HCT116 (cell line): ENCODE measurements around the gene ZNF521. TPM values are rescaled to one million over a fixed set of nuclear protein-coding genes. Genes with fewer than 3 reads are reported as not detected.

Source experiments
- ATAC-seq: fragments of 200-7000 bp; cut with Tn5 transposase; 2 replicates; pipeline ENCODE4 v1.9.1; 2020; ENCODE audit warnings: mild to moderate bottlenecking, moderate library complexity
- BruUV-seq: library from RNA; stranded (reverse); fragments of 400-500 nt; replicated peaks from 2 replicates; lab custom pipeline; 2021; lab: Mats Ljungman, UMichigan
- CTCF ChIA-PET: fragments of 300-600 bp; sonication (Branson Sonifier 250); formaldehyde crosslinking; loops from one replicate; lab custom pipeline; 2021; ENCODE audit warnings: antibody characterized with exemption; lab: Charles Lee
- POLR2A ChIA-PET: fragments of 300-600, 350-600 bp; sonication (Branson Sonifier 250); formaldehyde crosslinking; loops from one replicate; lab custom pipeline; 2021; ENCODE audit warnings: antibody characterized with exemption; lab: Charles Lee
- RAD21 ChIA-PET, 2 experiments: fragments of 300-600 bp; sonication (Branson Sonifier 250); formaldehyde crosslinking; loops; one replicate each; lab custom pipeline; 2023; ENCODE audit warnings: low total read pairs in 2 of 2; ENCODE audit not compliant: uncharacterized antibody in 2 of 2, unreplicated experiment in 2 of 2, low non-redundant PET in 1 of 2; lab: Charles Lee
- DNase-seq: peaks from one replicate; pipeline ENCODE4 v3.0.0-alpha.2; 2010; ENCODE audit warnings: low read depth, low spot score
- H2AFZ ChIP-seq: fragments of 200-600 bp; shearing (Covaris generic), sonication (generic); 2 replicates; pipeline ENCODE4 v1.6.1; 2017; ENCODE audit warnings: low read depth, mixed run types, mixed read lengths, antibody characterized with exemption, low read length; ENCODE audit not compliant: poor library complexity, severe bottlenecking
- H3K27ac ChIP-seq: 2 replicates; pipeline ENCODE4 v1.5.1; 2012; ENCODE audit warnings: low read depth, low read length
- H3K27me3 ChIP-seq: fragments of 200-600 bp; sonication (generic); 2 replicates; pipeline ENCODE4 v1.6.1; 2016; ENCODE audit warnings: mixed run types, low read length, mixed read lengths; ENCODE audit not compliant: insufficient read depth
- H3K36me3 ChIP-seq, 2 experiments: fragments of 200-500 bp in 1 of 2; fragments of 200-600 bp in 1 of 2; sonication (Bioruptor generic) in 1 of 2; sonication (generic) in 1 of 2; 2 replicates each; pipeline versions ENCODE4 v1.5.1 to v1.6.1; 2014 to 2016; ENCODE audit warnings: low read length in 2 of 2, inconsistent platforms in 1 of 2, mixed read lengths in 1 of 2, mixed run types in 1 of 2; ENCODE audit not compliant: insufficient read depth in 2 of 2, control insufficient read depth in 1 of 2
- H3K4me1 ChIP-seq, 2 experiments: fragments of 200-600 bp in 1 of 2; sonication (generic) in 1 of 2; 2 replicates each; pipeline versions ENCODE4 v1.5.1 to v1.6.1; 2012 to 2017; ENCODE audit warnings: low read length in 2 of 2, inconsistent platforms in 1 of 2, mild to moderate bottlenecking in 1 of 2, mixed read lengths in 1 of 2, mixed run types in 1 of 2, moderate library complexity in 1 of 2; ENCODE audit not compliant: insufficient read depth in 2 of 2, control insufficient read depth in 1 of 2
- H3K4me2 ChIP-seq: fragments of 200-600 bp; sonication (generic); 2 replicates; pipeline ENCODE4 v1.6.1; 2017; ENCODE audit warnings: mixed run types, low read length, mixed read lengths
- H3K4me3 ChIP-seq, 2 experiments: fragments of 200-600 bp in 1 of 2; sonication (generic) in 1 of 2; replicated peaks in 1 of 2; 2 replicates each; pipeline ENCODE4 v1.5.1; 2011 to 2016; ENCODE audit warnings: low read length in 2 of 2, control low read depth in 1 of 2, low read depth in 1 of 2, mild to moderate bottlenecking in 1 of 2, mixed read lengths in 1 of 2, mixed run types in 1 of 2
- H3K79me2 ChIP-seq: fragments of 200-600 bp; sonication (generic); 2 replicates; pipeline ENCODE4 v1.6.1; 2017; ENCODE audit warnings: mild to moderate bottlenecking, mixed run types, low read length, moderate library complexity, mixed read lengths; ENCODE audit not compliant: insufficient read depth
- H3K9ac ChIP-seq: fragments of 200-600 bp; sonication (generic); 2 replicates; pipeline ENCODE4 v1.6.1; 2016; ENCODE audit warnings: low read length, mixed read lengths
- H3K9me2 ChIP-seq: fragments of 200-600 bp; sonication (generic), shearing (Covaris generic); 2 replicates; pipeline ENCODE4 v1.6.1; 2017; ENCODE audit warnings: mixed run types, mild to moderate bottlenecking, moderate library complexity; ENCODE audit not compliant: insufficient read depth
- H3K9me3 ChIP-seq, 2 experiments: fragments of 200-500 bp in 1 of 2; fragments of 200-600 bp in 1 of 2; sonication (Bioruptor generic) in 1 of 2; sonication (generic) in 1 of 2; 2 replicates each; pipeline ENCODE4 v1.6.1; 2014 to 2017; ENCODE audit warnings: low read length in 2 of 2, mixed read lengths in 2 of 2, inconsistent platforms in 1 of 2, low read depth in 1 of 2, mild to moderate bottlenecking in 1 of 2, mixed run types in 1 of 2, moderate library complexity in 1 of 2; ENCODE audit not compliant: control insufficient read depth in 1 of 2, insufficient read depth in 1 of 2
- H4K20me1 ChIP-seq: fragments of 200-600 bp; sonication (generic), shearing (Covaris generic); 2 replicates; pipeline ENCODE4 v1.6.1; 2017; ENCODE audit warnings: mixed run types, mild to moderate bottlenecking, moderate library complexity; ENCODE audit not compliant: insufficient read depth
- ELF1 ChIP-seq: IDR thresholded peaks from 2 replicates; pipeline ENCODE4 v1.6.1; 2012; ENCODE audit warnings: low read depth, borderline replicate concordance
- EZH2 ChIP-seq: fragments of 200-600 bp; sonication (generic); IDR thresholded peaks from 2 replicates; pipeline ENCODE4 v1.6.1; 2017; ENCODE audit warnings: antibody characterized with exemption, mixed run types
- EZH2phosphoT487 ChIP-seq: fragments of 200-600 bp; IDR thresholded peaks from 2 replicates; pipeline ENCODE4 v1.6.1; 2018; ENCODE audit warnings: antibody characterized with exemption, borderline replicate concordance
- POLR2A ChIP-seq: IDR thresholded peaks from 2 replicates; pipeline ENCODE4 v1.7.0; 2011; ENCODE audit warnings: borderline replicate concordance; ENCODE audit not compliant: insufficient read depth, insufficient read length; ENCODE audit errors: extremely low read depth
- RAD21 ChIP-seq: IDR thresholded peaks from 2 replicates; pipeline ENCODE4 v1.6.1; 2012; ENCODE audit warnings: low read depth, mild to moderate bottlenecking
- SRF ChIP-seq: IDR thresholded peaks from 2 replicates; pipeline ENCODE4 v1.6.1; 2012; ENCODE audit warnings: low read depth
- YY1 ChIP-seq: IDR thresholded peaks from 2 replicates; pipeline ENCODE4 v1.6.1; 2011; ENCODE audit warnings: low read length, low read depth, moderate library complexity, mild to moderate bottlenecking; ENCODE audit not compliant: insufficient replicate concordance; ENCODE audit errors: extremely low read depth
- ZBTB33 ChIP-seq: IDR thresholded peaks from 2 replicates; pipeline ENCODE4 v1.6.1; 2011; ENCODE audit warnings: mild to moderate bottlenecking, low read length, moderate library complexity; ENCODE audit not compliant: insufficient replicate concordance; ENCODE audit errors: extremely low read depth
- ZFX ChIP-seq: fragments of 450-650 bp; IDR thresholded peaks from 2 replicates; pipeline ENCODE4 v1.6.1; 2017
- intact Hi-C: fragments of 100-400 bp; cut with micrococcal nuclease; formaldehyde crosslinking; loops from 2 replicates; pipeline ENCODE4 v1.10.0; 2022
- total RNA-seq: library from RNA; stranded (reverse); gene quantifications from one replicate; pipeline ENCODE4 v1.2.1, GENCODE V29; 2021; ENCODE audit not compliant: unreplicated experiment
- TF ChIP-seq, protein P1 (sequence below): IDR thresholded peaks from 2 replicates; pipeline ENCODE4 v1.6.1; 2012; ENCODE audit warnings: low read depth

The ZNF521 gene
- total RNA-seq, 1 experiment from 2014 or later: 0.10 TPM

DNA sequence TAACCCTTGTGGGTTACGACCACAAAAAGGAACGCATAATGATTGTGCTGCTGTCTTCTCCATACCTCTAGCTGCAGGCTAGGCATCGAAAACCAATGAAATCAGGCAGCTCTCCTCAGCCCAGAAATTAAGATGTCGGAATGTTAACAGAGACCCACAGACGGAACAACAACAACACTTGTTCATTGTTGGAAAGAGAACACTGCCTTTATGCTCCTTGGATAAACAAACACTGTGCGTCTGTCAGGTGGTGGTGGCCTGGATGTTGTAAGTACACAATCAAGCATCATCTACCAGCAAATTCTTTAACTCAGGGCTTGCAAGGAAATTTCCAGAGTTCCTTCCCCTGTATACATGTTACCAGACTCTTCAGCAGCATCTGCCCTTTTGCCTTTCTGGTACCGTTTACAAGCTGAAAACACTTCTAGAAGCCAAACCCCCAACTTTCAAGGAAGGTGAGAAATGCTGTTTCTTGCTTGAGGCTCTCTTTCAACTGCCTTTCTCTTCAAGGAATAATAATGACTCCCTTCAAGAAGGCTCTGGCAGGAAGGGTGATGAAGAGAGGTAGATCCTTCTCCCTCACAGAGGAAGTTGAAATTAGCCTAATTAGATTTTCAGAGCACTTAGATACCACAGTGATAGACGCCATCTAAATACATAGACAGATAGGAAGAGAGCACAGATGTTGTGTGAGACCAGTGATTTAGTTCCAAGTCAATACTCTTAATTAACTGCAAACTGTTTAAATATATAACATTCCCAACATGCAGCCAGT lies 332.7 kb downstream of the ZNF521 start:
- intact Hi-C loops: no loop called here
- ChIA-PET CTCF (no interaction called here), RAD21 (no interaction called here), POLR2A (no interaction called here)
- no peak overlapping the region for H3K9ac ChIP-seq
- H3K4me3 ChIP-seq: no peak overlapping the region
- no peak overlapping the region for H3K4me2 ChIP-seq
- H3K9me2 ChIP-seq: no peaks in the 10 kb centered on the region
- BruUV-seq: no TSS peak
- no peaks in the 10 kb centered on the region for H3K9me3 ChIP-seq
- no peak overlapping the region for H2AFZ ChIP-seq
- H3K27ac ChIP-seq: no peak overlapping the region
- DNase-seq (no peak), ATAC-seq (no peak)
- no peaks in the 10 kb centered on the region for H3K4me1 ChIP-seq
- TF ChIP-seq ZFX: no peak
- TF ChIP-seq SRF: no peak
- no peak for TF ChIP-seq ZBTB33
- H3K27me3 ChIP-seq: no peaks in the 10 kb centered on the region
- H3K79me2 ChIP-seq: no peaks in the 10 kb centered on the region
- H4K20me1 ChIP-seq: no peaks in the 10 kb centered on the region
- H3K36me3 ChIP-seq: no peaks in the 10 kb centered on the region

- intact Hi-C loops: no loop called here
- BruUV-seq: no TSS peak
- ChIA-PET CTCF (no interaction called here), RAD21 (no interaction called here), POLR2A (no interaction called here)
- Histone ChIP-seq H4K20me1 (no peaks in the 10 kb centered on the region), H3K27ac (no peak overlapping the region), H3K4me1 (no peaks in the 10 kb centered on the region), H3K36me3 (no peaks in the 10 kb centered on the region), H3K27me3 (no peaks in the 10 kb centered on the region), H3K4me3 (no peak overlapping the region), H3K9ac (no peak overlapping the region), H3K4me2 (no peak overlapping the region), H3K9me3 (no peaks in the 10 kb centered on the region), H3K79me2 (no peaks in the 10 kb centered on the region), H3K9me2 (no peaks in the 10 kb centered on the region), H2AFZ (no peak overlapping the region)
- no peak for DNase-seq
- ATAC-seq: no peak
- no peak for TF ChIP-seq ZFX
- TF ChIP-seq ZBTB33: no peak
- TF ChIP-seq EZH2phosphoT487: no peak
- no peak for TF ChIP-seq EZH2
- TF ChIP-seq POLR2A: no peak
- TF ChIP-seq, protein P1, sequence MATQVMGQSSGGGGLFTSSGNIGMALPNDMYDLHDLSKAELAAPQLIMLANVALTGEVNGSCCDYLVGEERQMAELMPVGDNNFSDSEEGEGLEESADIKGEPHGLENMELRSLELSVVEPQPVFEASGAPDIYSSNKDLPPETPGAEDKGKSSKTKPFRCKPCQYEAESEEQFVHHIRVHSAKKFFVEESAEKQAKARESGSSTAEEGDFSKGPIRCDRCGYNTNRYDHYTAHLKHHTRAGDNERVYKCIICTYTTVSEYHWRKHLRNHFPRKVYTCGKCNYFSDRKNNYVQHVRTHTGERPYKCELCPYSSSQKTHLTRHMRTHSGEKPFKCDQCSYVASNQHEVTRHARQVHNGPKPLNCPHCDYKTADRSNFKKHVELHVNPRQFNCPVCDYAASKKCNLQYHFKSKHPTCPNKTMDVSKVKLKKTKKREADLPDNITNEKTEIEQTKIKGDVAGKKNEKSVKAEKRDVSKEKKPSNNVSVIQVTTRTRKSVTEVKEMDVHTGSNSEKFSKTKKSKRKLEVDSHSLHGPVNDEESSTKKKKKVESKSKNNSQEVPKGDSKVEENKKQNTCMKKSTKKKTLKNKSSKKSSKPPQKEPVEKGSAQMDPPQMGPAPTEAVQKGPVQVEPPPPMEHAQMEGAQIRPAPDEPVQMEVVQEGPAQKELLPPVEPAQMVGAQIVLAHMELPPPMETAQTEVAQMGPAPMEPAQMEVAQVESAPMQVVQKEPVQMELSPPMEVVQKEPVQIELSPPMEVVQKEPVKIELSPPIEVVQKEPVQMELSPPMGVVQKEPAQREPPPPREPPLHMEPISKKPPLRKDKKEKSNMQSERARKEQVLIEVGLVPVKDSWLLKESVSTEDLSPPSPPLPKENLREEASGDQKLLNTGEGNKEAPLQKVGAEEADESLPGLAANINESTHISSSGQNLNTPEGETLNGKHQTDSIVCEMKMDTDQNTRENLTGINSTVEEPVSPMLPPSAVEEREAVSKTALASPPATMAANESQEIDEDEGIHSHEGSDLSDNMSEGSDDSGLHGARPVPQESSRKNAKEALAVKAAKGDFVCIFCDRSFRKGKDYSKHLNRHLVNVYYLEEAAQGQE: no peak
- no peak for TF ChIP-seq YY1
- TF ChIP-seq RAD21: no peak
- no peak for TF ChIP-seq ELF1
Observed at GRCh38 chr18:25016666-25017065, 335.3 kb downstream of the ZNF521 start.
